NCI-H2081 (cell line): ENCODE measurements around the gene RAB7B.
"Not testable (repeated sequence)": the region's sequence is repeated elsewhere in the genome, so short reads cannot be mapped to it uniquely, and the experiment has no call there.

ENCODE experiments used
- DNase-seq, 2 experiments: peaks; one replicate each; lab custom pipeline; 2025; lab: John Stamatoyannopoulos, UW

The RAB7B gene

DNA sequence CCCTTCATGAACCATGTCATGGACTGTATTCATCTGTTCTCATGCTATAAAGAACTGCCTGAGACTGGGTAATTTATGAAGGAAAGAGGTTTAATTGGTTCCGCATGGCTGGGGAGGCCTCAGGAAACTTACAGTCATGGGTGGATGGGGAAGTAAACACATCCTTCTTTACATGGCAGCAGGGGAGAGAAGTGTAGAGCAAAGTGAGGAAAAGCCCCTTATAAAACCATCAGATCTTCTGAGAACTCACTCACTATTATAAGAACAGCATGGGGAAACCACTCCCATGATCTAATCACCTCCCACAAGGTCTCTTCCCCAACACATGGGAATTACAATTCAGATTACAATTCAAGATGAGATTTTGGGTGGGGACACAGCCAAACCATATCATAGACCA lies 6.6 kb downstream of the RAB7B start:
- DNase-seq, result not testable (repeated sequence)

- DNase-seq, result no peak
These were observed 8.8 kb downstream of the RAB7B start for GRCh38 chr1:205994346-205994745.

- DNase-seq, result no peak
These were observed 10.1 kb downstream of the RAB7B start for GRCh38 chr1:205993068-205993467.

GRCh38 chr1:205992218-205992882 lies 10.8 kb downstream of the RAB7B start:
- no peak for DNase-seq

DNA sequence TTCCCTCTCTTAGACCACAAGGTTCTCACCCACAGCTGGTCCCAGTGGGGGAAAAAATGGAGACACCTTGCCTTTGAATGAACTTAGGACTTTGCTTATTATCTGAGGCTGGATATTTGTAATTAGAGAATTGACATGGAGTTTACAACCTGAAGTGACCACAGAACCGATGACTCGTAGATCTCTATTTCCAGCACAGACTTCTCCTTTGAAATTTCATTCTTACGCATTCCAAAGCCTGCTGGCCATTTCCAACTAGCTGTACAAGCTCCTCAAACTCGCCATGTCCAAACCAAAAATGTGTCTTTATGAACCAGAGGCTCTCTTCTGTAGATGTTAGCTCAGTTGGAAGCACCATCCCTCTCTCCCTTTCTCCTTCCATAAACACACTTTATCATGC lies 12.0 kb downstream of the RAB7B start:
- no peak for DNase-seq

GRCh38 chr1:205990226-205990625 lies 13.0 kb downstream of the RAB7B start:
- no peak for DNase-seq

GRCh38 chr1:205989786-205990185 lies 13.4 kb downstream of the RAB7B start:
- no peak for DNase-seq

GRCh38 chr1:205988585-205988995 lies 14.6 kb downstream of the RAB7B start:
- DNase-seq, result no peak

DNA sequence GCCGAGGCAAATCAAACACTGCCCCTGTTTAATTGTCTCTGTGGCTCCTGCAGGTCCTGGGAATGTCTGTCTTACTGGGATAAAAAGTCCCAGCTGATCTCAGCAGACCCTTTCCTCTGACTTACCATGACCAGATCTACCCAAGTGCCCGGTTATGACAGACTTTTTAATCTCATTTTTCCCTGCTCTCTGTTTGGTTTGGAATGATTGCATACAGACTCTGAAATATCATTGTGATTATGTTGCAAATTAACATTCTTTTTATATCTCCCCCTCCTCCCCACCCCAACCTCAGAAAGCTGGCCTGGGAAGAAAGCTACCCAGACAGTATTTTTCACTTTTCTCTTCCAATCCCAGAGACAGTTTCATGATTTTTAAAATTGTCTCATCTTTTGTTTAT lies 16.3 kb downstream of the RAB7B start:
- DNase-seq, result no peak

- no peak for DNase-seq
These were observed 16.9 kb downstream of the RAB7B start for GRCh38 chr1:205986292-205986691.

GRCh38 chr1:205985330-205986005 lies 17.7 kb downstream of the RAB7B start:
- no peak for DNase-seq

DNA sequence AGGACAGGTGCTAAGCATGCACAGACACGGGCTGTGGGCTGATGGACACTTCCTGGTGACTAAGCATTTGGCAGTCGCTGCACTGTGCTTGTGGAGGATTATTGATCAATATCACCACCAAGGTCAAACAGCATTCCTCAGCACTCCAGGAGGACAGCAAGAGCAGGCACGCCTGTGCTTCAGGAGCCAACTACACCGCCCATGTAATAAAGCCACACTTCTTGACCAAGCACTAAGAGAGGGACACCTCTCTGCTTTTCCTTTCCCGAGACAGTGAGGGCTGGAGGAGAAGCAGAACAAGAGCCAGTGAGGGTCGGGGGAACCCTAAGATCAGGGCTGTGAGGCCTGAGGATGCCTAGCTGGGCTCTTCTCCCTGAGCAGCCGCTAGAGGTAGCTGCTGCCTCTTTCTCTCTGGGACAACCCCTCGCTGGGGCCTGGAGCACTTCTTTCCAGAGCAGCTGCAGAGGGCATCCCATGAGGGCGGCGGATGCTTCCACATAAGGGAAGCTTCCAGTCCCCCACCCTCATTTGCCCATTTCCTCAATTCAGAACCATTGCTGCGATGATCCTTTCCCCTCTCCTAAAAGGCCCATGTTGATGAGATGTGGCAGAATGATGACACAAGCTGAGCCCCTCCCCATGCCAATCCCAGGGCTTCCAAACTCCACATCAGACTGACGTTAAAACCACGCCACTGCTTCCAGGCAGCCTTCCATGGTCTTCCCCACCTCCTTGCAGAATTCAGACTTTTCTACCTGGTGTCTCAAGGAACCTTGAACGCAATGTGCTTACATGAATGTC lies 19.1 kb downstream of the RAB7B start:
- no peak for DNase-seq

- no peak for DNase-seq
These were observed 21.9 kb downstream of the RAB7B start for GRCh38 chr1:205981257-205981656.

GRCh38 chr1:205980237-205980870 lies 22.8 kb downstream of the RAB7B start:
- DNase-seq, result no peak

DNA sequence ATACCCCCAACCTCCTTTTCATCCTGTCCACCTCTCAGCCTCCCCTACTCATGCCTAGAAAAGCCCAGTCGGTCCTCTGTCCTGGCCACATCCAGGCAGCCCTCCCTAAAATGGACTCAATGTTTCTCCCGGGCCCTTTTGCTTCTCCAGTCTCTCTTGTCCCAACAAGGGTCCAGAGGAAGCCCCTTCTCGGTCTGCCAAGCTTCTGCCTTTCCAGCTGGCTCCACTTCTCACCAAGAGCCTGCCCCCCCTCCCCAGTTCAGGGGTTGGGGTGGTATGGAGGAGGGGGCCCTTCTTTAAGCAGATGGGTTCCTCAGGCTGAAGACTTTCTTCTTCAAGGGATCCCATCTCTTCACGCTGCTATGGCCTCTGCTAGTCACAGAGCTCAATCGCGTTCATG lies 23.9 kb downstream of the RAB7B start:
- DNase-seq, result no peak

GRCh38 chr1:205978676-205979075 lies 24.5 kb downstream of the RAB7B start:
- DNase-seq, result no peak

DNA sequence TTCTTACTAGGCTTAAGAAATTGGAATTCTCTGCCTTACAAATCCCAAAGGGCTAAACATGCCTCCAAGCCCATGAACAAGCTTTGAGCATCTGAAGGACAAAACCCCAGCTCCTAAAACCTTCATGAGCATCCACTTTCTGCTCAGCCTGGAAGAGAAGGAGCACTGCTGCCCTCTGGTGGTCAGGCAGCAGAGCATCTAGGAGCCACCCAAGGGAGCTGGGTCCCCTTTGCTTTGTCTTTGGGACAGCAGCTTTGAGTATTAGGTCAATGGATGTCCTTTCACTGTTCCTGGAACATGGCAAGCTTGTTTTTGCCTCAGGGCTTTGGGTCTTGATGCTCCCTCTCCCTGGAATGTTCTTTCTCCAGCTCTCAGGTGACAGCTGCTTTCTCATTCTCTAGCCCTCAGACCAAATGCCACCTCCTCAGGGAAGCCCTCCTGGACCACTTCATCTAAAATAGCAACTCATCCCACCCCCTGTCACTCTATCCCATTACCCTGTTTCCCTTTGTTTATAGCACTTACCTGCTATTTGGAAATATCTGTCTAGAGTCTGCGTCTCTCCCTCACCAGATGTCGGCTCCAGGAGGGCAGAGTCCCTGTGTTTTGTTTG lies 25.7 kb downstream of the RAB7B start:
- DNase-seq, result peak; percentile 85

- peak in 1 of 2 experiments; percentile 24 for DNase-seq
These were observed 26.3 kb downstream of the RAB7B start for GRCh38 chr1:205976708-205977401.

DNA sequence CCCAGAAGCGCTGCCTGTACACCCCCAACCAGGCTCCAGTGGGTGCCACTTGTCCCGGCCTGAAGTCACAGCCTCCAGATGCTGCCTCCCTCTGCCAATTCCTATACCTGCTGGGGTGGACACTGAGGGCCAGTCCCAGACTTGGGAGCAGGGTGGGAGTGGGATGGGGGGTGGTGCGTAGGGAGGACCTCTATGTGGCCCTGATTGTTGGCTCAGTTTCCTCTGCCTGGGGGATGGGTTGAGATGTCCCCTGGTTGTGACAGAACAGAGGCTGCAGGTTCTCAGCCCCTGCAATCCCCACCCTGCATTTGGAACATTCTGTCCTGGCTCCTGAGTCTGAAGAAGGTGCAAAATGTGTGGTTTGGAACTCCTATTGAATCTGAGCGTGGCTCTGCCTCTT lies 27.2 kb downstream of the RAB7B start:
- DNase-seq, result no peak

GRCh38 chr1:205975387-205975998 lies 27.7 kb downstream of the RAB7B start:
- DNase-seq, result no peak

DNA sequence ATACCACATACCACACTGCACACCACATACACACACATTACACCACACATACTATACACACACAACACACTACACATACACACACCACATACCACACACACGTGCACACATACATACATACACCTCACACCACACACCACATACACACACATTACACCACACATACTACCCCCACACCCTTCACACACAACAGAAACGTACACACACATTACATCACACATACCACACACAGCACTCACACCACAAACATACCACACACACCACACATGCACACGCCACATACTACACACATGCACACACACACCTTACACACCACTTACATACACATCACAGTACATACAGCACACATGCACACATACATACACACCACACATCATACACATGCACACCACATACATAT lies 28.5 kb downstream of the RAB7B start:
- no peak for DNase-seq
